H1 (cell line): ENCODE measurements around the gene TBC1D2B. TPM values are rescaled to one million over a fixed set of nuclear protein-coding genes. Genes with fewer than 3 reads are reported as not detected.

Experiments used
- YY1 ChIP-seq: IDR thresholded peaks from 2 replicates; pipeline ENCODE4 v1.6.1; 2011; ENCODE audit warnings: low read depth, mild to moderate bottlenecking, low read length
- polyA plus RNA-seq, 7 experiments: library from polyadenylated mRNA; depleted of rRNA in 3 of 7; stranded (reverse) in 5 of 7; unstranded in 2 of 7; fragments of >200 nt in 5 of 7; fragments of 200-250 nt in 2 of 7; gene quantifications; 1 replicate in 5 of 7; 2 replicates in 1 of 7; 4 replicates in 1 of 7; pipeline versions ENCODE4 v1.2.1 to v1.2.3, GENCODE V29; 2011 to 2013; ENCODE audit warnings: missing spikeins in 2 of 7, mixed read lengths in 2 of 7
- total RNA-seq: library from RNA; stranded (reverse); fragmentation: NEBNext Ultra II Directional; extraction: Animal tissue kit (Norgen Biotek cat#: 25700); gene quantifications from 2 replicates; pipeline ENCODE4 v1.2.1, GENCODE V29; 2021

The TBC1D2B gene
- total and polyA plus RNA-seq, 2 of the 8 experiments (the other 6 are each of a cell fraction or from before 2014, with no cell fraction given): 11.9 to 19.5 TPM

DNA sequence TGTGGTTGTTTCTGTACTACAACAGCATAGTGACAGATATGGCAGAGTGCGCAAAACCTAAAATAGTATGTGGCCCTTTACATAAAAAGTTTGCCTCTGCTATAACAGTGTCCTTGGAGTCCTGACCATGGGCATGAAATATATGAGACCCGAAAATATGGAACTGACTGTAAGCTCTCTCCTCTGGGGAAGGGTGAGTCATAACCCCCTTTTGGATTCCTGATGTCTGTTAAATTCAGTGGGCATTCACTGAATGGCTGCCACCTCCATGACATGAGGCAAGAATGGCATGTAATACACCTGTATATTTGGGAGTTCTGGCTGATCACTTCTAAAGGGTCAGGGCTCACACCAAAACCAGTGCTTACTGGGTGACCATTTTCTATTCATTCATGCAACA, 6.1 kb downstream of the TBC1D2B start (continued):
- TF ChIP-seq YY1: no peak
